Lung (tissue), 12 donors: ENCODE measurements around the gene PLEKHD1. TPM values are rescaled to one million over a fixed set of nuclear protein-coding genes. Genes with fewer than 3 reads are reported as not detected.

Experiments used
- ATAC-seq: fragments of 200-7000 bp; cut with Tn5 transposase; one replicate; pipeline ENCODE4 v1.9.1; 2020; ENCODE audit warnings: moderate number of reproducible peaks; ENCODE audit not compliant: insufficient read depth, low FRiP score
- DNase-seq, 3 donors: peaks; one replicate each; pipeline ENCODE4 v3.0.0-alpha.2; 2013 to 2017
- H3K27ac ChIP-seq, 2 donors: one replicate each; pipeline ENCODE4 v1.5.1; 2013; ENCODE audit warnings: mild to moderate bottlenecking in 2 of 2, moderate library complexity in 2 of 2, control low read depth in 1 of 2, inconsistent platforms in 1 of 2, low read depth in 1 of 2, low read length in 1 of 2
- H3K27me3 ChIP-seq, 3 donors: one replicate each; pipeline ENCODE4 v1.5.1; 2013; ENCODE audit warnings: low read length in 2 of 3; ENCODE audit not compliant: control insufficient read depth in 3 of 3, insufficient read depth in 3 of 3
- H3K36me3 ChIP-seq, 4 donors: one replicate each; pipeline ENCODE4 v1.5.1; 2013; ENCODE audit warnings: low read length in 4 of 4, mild to moderate bottlenecking in 1 of 4, moderate library complexity in 1 of 4; ENCODE audit not compliant: control insufficient read depth in 4 of 4, insufficient read depth in 4 of 4
- H3K4me1 ChIP-seq, 5 donors: one replicate each; pipeline ENCODE4 v1.5.1; 2013; ENCODE audit warnings: low read length in 5 of 5, mild to moderate bottlenecking in 2 of 5, moderate library complexity in 1 of 5; ENCODE audit not compliant: control insufficient read depth in 5 of 5, insufficient read depth in 5 of 5
- H3K4me3 ChIP-seq: one replicate; pipeline ENCODE4 v1.5.1; 2013; ENCODE audit warnings: mild to moderate bottlenecking, control low read depth, moderate library complexity
- H3K9ac ChIP-seq, 2 donors: one replicate each; pipeline ENCODE4 v1.5.1; 2013; ENCODE audit warnings: low read length in 2 of 2, control low read depth in 1 of 2; ENCODE audit not compliant: insufficient read depth in 1 of 2
- H3K9me3 ChIP-seq, 4 donors: one replicate each; pipeline ENCODE4 v1.5.1; 2013; ENCODE audit warnings: low read length in 3 of 4, mild to moderate bottlenecking in 1 of 4, moderate library complexity in 1 of 4; ENCODE audit not compliant: control insufficient read depth in 4 of 4, insufficient read depth in 3 of 4
- WGBS, 2 donors: extraction: QIAGEN DNeasy Blood & Tissue Kit; methylation state at CpG; one replicate each; pipeline ENCODE4 v1.1.7; 2013; 5-methylcytosine and 5-hydroxymethylcytosine counted together
- polyA plus RNA-seq, 2 donors: library from polyadenylated mRNA; stranded (reverse); fragments of 200-250 nt; gene quantifications; one replicate each; pipeline ENCODE4 v1.2.1, GENCODE V29; 2013
- total RNA-seq, 2 donors: library from RNA; depleted of rRNA in 1 of 2; stranded (reverse); fragments of >200 nt in 1 of 2; gene quantifications; one replicate each; pipeline ENCODE4 v1.2.1, GENCODE V29; 2014 to 2021
- TF ChIP-seq, protein P1 (sequence below): IDR thresholded peaks from 2 replicates; pipeline ENCODE4 v1.5.1; 2012; ENCODE audit warnings: mild to moderate bottlenecking; ENCODE audit errors: control extremely low read depth, extremely low read depth
- donor health status: control.
- donor health status: control.
- donor health status: Bipolar disorder and iron deficiency.
- donor health status: healthy.
- donor health status: DM: yes; HTN: yes; CAD: no.

The PLEKHD1 gene
- total and polyA plus RNA-seq, 4 donors, result 0.11 to 0.83 (median 0.33) TPM; not detected in 1

DNA sequence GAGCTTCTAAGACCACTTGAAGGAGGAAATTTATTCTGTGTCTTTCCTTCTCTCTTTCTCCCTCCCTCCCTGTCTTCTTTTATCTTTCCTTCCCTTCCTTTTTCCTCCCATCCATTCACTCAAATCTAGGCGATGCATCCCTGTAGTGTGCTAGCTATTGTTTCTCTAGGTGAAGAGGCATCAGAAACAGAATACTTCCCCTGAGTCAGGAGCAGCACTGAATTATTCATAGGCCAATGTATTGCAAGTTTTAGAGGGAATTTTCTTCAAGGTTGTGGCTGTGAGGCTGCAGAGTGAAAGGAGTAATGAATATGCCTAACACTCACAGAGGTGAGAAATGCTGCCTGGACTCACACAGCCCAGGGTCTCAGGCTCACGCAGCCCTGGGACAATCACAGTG is 67.0 kb downstream of the PLEKHD1 start:
- DNase-seq, result no peak
- Histone ChIP-seq H3K36me3 (no peaks in the 10 kb centered on the region), H3K9ac (no peak overlapping the region), H3K4me1 (no peaks in the 10 kb centered on the region), H3K9me3 (peaks cover 0 to 2% (median 0%) of the 10 kb centered on the region in 4 donors), H3K27ac (no peak overlapping the region), H3K4me3 (no peak overlapping the region), H3K27me3 (peaks cover 5 to 11% (median 7%) of the 10 kb centered on the region in 3 donors)
- ATAC-seq, result no peak
- TF ChIP-seq, protein P1, sequence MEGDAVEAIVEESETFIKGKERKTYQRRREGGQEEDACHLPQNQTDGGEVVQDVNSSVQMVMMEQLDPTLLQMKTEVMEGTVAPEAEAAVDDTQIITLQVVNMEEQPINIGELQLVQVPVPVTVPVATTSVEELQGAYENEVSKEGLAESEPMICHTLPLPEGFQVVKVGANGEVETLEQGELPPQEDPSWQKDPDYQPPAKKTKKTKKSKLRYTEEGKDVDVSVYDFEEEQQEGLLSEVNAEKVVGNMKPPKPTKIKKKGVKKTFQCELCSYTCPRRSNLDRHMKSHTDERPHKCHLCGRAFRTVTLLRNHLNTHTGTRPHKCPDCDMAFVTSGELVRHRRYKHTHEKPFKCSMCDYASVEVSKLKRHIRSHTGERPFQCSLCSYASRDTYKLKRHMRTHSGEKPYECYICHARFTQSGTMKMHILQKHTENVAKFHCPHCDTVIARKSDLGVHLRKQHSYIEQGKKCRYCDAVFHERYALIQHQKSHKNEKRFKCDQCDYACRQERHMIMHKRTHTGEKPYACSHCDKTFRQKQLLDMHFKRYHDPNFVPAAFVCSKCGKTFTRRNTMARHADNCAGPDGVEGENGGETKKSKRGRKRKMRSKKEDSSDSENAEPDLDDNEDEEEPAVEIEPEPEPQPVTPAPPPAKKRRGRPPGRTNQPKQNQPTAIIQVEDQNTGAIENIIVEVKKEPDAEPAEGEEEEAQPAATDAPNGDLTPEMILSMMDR, result no peak
- 74 to 75% methylated on average over 2 of the region's 2 CpGs for WGBS, 2 donors

DNA sequence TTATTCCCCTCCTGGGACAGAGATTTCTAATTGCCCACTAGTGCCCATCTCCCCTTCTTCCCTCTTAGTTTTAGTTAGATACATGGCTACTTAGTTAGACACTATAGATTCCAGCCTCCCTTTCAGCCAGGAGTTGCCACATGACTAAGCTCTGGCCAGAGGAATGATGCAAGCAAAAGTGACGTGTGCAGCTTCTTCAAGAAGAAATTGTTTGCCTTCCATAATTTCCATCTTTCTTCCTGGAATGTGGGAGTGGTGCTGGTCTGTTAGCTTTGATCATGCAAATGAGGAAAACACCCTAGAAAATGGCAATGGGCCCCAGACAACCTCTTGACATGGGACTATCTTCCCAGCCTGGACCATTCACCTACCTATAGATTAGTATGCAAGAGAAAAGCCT is 68.7 kb downstream of the PLEKHD1 start:
- ATAC-seq (no peak), DNase-seq (peak in 1 of 3 donors; percentile 21)
- Histone ChIP-seq H3K4me3 (no peak overlapping the region), H3K36me3 (no peaks in the 10 kb centered on the region), H3K9ac (no peak overlapping the region), H3K27ac (no peak overlapping the region), H3K4me1 (no peaks in the 10 kb centered on the region), H3K27me3 (peaks cover 5 to 11% (median 7%) of the 10 kb centered on the region in 3 donors), H3K9me3 (peaks cover 0 to 2% (median 0%) of the 10 kb centered on the region in 4 donors)
- WGBS, 2 donors, result 4 to 34% methylated on average over 1 of the region's 1 CpG
- TF ChIP-seq, protein P1, result no peak

- no peaks in the 10 kb centered on the region for H3K36me3 ChIP-seq
- DNase-seq, result peak; percentile 46 to 86 (median 76)
- no peak overlapping the region for H3K4me3 ChIP-seq
- H3K9ac ChIP-seq, result no peak overlapping the region
- 45 to 65% methylated on average over 4 of the region's 4 CpGs for WGBS, 2 donors
- no peak for ATAC-seq
- TF ChIP-seq, protein P1, result no peak
- peaks cover 0 to 3% (median 2%) of the 10 kb centered on the region in 3 donors for H3K27me3 ChIP-seq
- H3K27ac ChIP-seq, result no peak overlapping the region
- peaks cover 0 to 2% (median 0%) of the 10 kb centered on the region in 4 donors for H3K9me3 ChIP-seq
- peaks cover 0 to 3% (median 0%) of the 10 kb centered on the region in 5 donors for H3K4me1 ChIP-seq
These were observed 70.0 kb downstream of the PLEKHD1 start for GRCh38 chr14:69554500-69554899.

GRCh38 chr14:69558774-69559173 is 74.2 kb downstream of the PLEKHD1 start:
- Histone ChIP-seq H3K27me3 (peaks cover 0 to 11% (median 6%) of the 10 kb centered on the region in 3 donors), H3K36me3 (no peaks in the 10 kb centered on the region), H3K27ac (no peak overlapping the region), H3K4me3 (no peak overlapping the region), H3K4me1 (peaks cover 0 to 7% (median 0%) of the 10 kb centered on the region in 5 donors), H3K9ac (no peak overlapping the region), H3K9me3 (peaks cover 0 to 2% (median 0%) of the 10 kb centered on the region in 4 donors)
- ATAC-seq, result no peak
- DNase-seq, result no peak
- TF ChIP-seq, protein P1, result no peak
- WGBS, 2 donors, result 81 to 97% methylated on average over 4 of the region's 4 CpGs
